Measurements from ENCODE around the gene GALNS. TPM values are rescaled to one million over a fixed set of nuclear protein-coding genes. Genes with fewer than 3 reads are reported as not detected.

GALNS gene
- total and polyA plus RNA-seq, 7 donors: 4.8 to 15.4 (median 10.4) TPM

DNA sequence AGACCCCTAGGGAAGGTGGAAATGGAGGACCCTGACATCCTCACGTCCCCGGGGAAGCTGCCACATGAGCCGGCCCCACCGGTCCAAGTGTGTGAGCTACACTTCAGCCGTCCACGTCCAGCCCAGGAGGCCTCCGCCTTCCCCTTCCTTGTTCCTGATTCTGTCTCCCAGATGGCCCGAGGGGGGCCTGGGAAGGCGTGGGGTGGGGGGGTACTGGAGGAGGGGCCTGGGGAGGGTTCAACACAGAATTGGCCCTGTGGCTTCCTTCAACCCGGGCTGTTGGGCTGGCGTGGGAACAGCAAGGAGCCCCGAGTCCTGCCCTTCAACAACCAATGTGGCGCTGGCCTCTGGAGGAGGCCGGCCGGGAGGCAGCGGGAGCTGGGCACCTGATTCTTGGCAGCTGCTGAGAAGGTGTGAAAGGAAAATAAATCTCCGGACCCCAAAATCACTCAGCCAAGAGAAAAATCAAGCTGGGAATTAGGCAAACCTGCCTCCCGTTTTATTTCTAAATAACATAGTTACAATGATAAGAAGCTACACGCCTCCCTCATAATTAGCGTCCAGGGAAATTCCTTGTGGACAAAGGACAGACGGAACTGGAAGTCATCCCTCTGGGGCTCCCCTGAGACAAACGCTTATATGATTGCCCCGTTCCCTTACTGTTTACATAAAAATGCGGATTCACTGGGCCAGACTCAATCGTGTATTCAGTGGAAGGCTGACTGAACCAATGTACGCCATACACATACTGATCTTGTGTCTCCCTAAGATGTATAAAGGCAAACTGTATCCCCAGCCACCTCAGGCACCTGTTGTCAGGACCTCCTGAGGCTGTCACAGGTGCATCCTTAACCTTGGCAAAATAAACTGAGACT lies 43.2 kb downstream of the GALNS start:
- no peak for ATAC-seq
- Histone ChIP-seq H3K4me3 (no peak overlapping the region), H3K36me3 (ENCODE audit: insufficient read depth in 1 of 2, low read depth in 1 of 2) (peaks cover 6 to 18% of the 10 kb centered on the region in 2 donors), H3K4me1 (peaks cover 13% of the 10 kb centered on the region), H3K27me3 (ENCODE audit: insufficient read depth in 3 of 3, low read length in 2 of 3) (no peaks in the 10 kb centered on the region), H3K27ac (no peak overlapping the region), H3K9me3 (no peaks in the 10 kb centered on the region)
- 62 to 73% (median 66%) methylated on average over 24 to 26 of the region's 26 CpGs for WGBS, 3 donors
- intact Hi-C loops (cut with DNase I): loop anchor here (5.0 to 10.0 kb wide), 5 partner anchors 44 to 404 kb away; partner anchors contain the start of genes ACSF3 (in 2 of the 2), GALNS (in 1 of the 2), TRAPPC2L (in 1 of the 2) and ZNF778 (in 1 of the 2)
- TF ChIP-seq, protein P1, sequence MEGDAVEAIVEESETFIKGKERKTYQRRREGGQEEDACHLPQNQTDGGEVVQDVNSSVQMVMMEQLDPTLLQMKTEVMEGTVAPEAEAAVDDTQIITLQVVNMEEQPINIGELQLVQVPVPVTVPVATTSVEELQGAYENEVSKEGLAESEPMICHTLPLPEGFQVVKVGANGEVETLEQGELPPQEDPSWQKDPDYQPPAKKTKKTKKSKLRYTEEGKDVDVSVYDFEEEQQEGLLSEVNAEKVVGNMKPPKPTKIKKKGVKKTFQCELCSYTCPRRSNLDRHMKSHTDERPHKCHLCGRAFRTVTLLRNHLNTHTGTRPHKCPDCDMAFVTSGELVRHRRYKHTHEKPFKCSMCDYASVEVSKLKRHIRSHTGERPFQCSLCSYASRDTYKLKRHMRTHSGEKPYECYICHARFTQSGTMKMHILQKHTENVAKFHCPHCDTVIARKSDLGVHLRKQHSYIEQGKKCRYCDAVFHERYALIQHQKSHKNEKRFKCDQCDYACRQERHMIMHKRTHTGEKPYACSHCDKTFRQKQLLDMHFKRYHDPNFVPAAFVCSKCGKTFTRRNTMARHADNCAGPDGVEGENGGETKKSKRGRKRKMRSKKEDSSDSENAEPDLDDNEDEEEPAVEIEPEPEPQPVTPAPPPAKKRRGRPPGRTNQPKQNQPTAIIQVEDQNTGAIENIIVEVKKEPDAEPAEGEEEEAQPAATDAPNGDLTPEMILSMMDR (IDR thresholded peaks at IDR 0.05): no peak
- no peak for DNase-seq

DNA sequence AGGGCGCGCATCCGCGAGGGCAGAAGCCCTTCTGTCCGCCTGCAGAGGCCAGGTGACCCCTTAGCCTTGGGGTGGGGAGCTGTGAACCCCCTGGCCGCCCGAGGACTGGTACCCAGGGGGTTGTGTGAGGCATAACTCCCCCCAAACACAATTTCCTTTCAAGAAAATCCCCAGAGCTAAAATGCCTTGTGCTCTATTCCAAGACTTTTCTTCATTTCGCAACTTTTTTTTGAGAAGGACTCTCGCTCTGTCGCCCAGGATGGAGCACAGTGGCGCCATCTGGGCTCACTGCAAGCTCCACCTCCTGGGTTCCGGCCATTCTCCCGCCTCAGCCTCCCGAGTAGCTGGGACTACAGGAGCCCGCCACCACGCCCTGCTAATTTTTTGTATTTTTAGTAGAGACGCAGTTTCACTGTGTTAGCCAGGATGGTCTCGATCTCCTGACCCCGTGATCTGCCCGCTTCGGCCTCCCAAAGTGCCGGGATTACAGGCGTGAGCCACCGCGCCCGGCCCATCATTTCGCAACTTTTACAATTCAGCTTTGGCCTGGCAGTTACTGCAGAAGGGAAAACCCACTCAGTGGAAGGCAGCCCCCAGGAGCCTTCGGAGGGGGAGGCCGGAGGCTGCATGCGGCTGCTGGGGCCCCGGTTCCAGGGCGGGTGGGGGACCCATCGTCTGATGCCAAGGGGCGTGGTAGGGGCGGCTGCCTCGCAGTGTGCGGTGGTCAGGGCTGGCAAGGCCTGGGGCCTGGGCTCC lies 44.1 kb downstream of the GALNS start:
- Histone ChIP-seq H3K9me3 (no peaks in the 10 kb centered on the region), H3K4me3 (peak overlapping the region; percentile 88), H3K36me3 (ENCODE audit: insufficient read depth in 1 of 2, low read depth in 1 of 2) (peaks cover 6 to 25% of the 10 kb centered on the region in 2 donors), H3K4me1 (peaks cover 13% of the 10 kb centered on the region), H3K27me3 (ENCODE audit: insufficient read depth in 3 of 3, low read length in 2 of 3) (no peaks in the 10 kb centered on the region), H3K27ac (peak overlapping the region; percentile 93)
- DNase-seq (peak; percentile 65 to 84), ATAC-seq (no peak)
- WGBS, 3 donors: 48 to 51% (median 48%) methylated on average over 37 of the region's 37 CpGs
- intact Hi-C loops (cut with DNase I): loop anchor here (5.0 to 10.0 kb wide), 5 partner anchors 45 to 405 kb away; partner anchors contain the start of genes ACSF3 (in 2 of the 2), GALNS (in 1 of the 2), TRAPPC2L (in 1 of the 2) and ZNF778 (in 1 of the 2)
- TF ChIP-seq, protein P1 (IDR thresholded peaks at IDR 0.05): no peak

DNA sequence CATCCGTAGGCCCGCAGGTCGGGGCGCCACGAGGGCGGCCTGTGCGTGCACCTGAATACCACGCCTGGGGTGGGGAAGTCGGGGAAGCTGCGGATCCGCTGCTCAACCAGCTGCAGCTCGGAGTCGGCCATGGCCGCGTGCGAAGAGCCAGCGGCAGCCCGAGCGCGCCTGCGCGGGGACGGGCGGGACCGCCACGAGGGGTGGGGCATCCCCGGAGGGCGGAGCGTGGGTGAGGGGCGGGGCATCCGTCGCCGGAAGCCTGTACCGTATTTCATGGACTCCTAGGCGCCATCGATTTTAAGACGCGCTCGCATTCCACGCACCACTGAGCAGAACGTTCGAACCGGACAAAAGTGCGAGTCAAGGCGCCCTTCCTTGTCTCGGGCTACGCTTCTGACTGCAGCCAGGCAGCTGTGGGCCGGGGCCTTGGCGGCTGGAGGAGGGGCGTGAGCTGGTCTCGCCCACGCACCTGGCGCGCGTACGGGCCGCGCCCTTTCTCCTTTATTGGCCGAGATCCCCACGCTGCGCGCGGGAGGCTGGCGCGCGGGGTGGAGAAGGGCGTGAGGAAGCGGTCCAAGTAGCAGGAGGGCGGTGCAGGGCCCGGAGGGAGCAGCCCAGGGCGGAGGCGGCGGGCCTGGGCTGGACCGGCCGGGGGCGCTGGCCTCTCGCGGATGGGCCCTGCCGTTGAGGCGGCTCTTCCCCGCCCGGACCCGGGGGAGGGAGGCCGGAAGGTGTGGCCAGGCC lies 44.8 kb downstream of the GALNS start, which contains the start of gene APRT:
Gene APRT (minus strand): TSS at position 160 of the 744 bp plus-strand sequence. CDS start 29 bp downstream, at position 131.
- WGBS, 3 donors: 1% methylated on average over 24 to 84 of the region's 84 CpGs
- Histone ChIP-seq H3K27ac (peak within 1 kb of the TSS; percentile 93), H3K36me3 (ENCODE audit: insufficient read depth in 1 of 2, low read depth in 1 of 2) (peaks cover 6 to 25% of the 10 kb centered on the region in 2 donors), H3K9me3 (no peaks in the 10 kb centered on the region), H3K27me3 (ENCODE audit: insufficient read depth in 3 of 3, low read length in 2 of 3) (no peaks in the 10 kb centered on the region), H3K4me1 (peaks cover 13% of the 10 kb centered on the region), H3K4me3 (peak within 1 kb of the TSS; percentile 88)
- intact Hi-C loops (cut with DNase I): loop anchor here (5.0 to 10.0 kb wide), 5 partner anchors 45 to 405 kb away; partner anchors contain the start of genes ACSF3 (in 2 of the 2), GALNS (in 1 of the 2), TRAPPC2L (in 1 of the 2) and ZNF778 (in 1 of the 2)
- ATAC-seq (peak; percentile 90 to 93 (median 93)), DNase-seq (peak; percentile 94 to 98)
- TF ChIP-seq, protein P1 (IDR thresholded peaks at IDR 0.05): peak; percentile 34
